Activated naive CD4-positive, alpha-beta T cell treated with anti-CD3 and anti-CD28 coated beads, Interleukin-2, amount 50 U/mL, for 24 hours (primary cell): Measurements from ENCODE around the gene STK32B.

Experiments used
- H3K27ac Mint-ChIP-seq: one replicate; pipeline ENCODE4 v1.8.0; 2021; ENCODE audit warnings: mild to moderate bottlenecking, mixed read lengths
- H3K27me3 Mint-ChIP-seq: one replicate; pipeline ENCODE4 v1.8.0; 2021; ENCODE audit warnings: mixed read lengths
- H3K36me3 Mint-ChIP-seq: one replicate; pipeline ENCODE4 v1.8.0; 2021; ENCODE audit warnings: mixed read lengths
- H3K4me1 Mint-ChIP-seq: one replicate; pipeline ENCODE4 v1.8.0; 2021; ENCODE audit warnings: mixed read lengths
- H3K4me3 Mint-ChIP-seq: one replicate; pipeline ENCODE4 v1.8.0; 2021; ENCODE audit warnings: mild to moderate bottlenecking, mixed read lengths
- H3K9me3 Mint-ChIP-seq: one replicate; pipeline ENCODE4 v1.8.0; 2021; ENCODE audit warnings: mixed read lengths

Gene STK32B

DNA sequence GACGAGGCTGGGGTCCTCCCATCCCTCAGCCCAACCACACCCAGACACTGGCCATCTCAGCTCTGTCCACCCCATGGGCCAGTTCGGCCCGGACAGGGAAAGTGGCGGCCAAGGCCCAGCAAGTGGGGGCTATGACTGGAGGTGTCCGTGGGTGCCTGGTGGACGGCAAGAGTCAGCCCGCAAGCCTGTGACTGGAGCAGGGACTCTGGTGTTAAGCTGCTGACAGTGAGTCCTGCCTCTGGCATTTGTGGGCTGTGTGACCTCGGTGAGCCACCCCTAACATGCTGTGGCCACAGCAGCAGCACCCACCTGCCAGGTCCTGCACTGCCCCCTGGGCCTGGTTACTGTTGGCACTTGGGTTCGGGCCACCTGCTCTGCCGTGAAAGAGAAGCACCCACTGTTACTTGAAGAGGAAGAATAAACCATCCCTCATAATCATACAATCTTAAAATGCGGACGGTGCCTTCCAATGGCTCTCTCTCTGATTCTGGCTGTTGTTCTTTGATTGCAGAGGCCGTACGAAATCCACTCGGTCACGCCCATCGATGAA is 405.1 kb downstream of the STK32B start:
- no peak overlapping the region for H3K4me3 Mint-ChIP-seq

DNA sequence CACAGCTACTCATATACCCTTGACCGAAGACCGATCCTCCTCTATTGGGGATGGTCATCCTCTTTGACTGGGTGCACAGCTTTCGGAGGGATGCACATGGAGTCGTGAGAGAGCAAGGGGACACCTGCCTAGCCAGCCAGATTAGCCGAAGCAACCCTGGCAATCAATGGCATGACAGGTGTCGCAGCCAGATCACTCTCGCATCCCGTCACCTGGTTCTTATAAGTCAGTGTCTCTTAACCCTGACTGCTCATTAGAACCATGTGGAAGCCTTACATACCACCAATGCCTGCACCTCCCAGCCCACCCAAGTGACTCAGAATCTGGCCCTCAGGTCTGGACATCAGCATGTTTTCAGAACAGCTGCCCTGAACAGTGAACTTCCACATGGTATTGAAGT is 407.4 kb downstream of the STK32B start:
- Mint-ChIP-seq H3K27me3 (no peaks in the 10 kb centered on the region), H3K4me3 (no peak overlapping the region), H3K36me3 (no peaks in the 10 kb centered on the region), H3K4me1 (no peaks in the 10 kb centered on the region), H3K9me3 (no peaks in the 10 kb centered on the region), H3K27ac (no peak overlapping the region)

More for the DNA sequence above, 405.1 kb downstream of the STK32B start:
- Mint-ChIP-seq H3K27ac (no peak overlapping the region), H3K27me3 (no peaks in the 10 kb centered on the region), H3K4me1 (no peaks in the 10 kb centered on the region), H3K9me3 (no peaks in the 10 kb centered on the region), H3K36me3 (no peaks in the 10 kb centered on the region)

DNA sequence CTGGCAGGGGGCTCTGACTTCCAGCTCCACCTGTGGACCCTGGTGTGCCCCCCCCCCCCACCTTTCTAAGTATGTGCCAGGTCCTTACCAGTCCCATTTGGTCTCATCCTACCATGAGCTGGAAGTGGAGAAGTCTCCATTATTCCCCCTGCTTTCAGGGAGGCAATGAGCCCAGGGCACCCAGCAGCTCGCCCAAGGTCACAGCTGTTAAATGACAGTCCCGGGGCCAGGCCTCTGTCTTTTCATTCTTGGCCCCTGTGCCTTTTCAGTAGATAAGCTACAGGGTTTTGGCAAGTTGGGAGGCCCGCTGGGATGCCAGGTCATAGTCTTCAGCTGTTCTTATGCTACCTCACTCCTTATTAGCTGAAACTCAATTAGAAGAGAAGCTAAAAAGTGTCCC is 408.0 kb downstream of the STK32B start:
- Mint-ChIP-seq H3K9me3 (no peaks in the 10 kb centered on the region), H3K4me3 (no peak overlapping the region), H3K4me1 (no peaks in the 10 kb centered on the region), H3K27me3 (no peaks in the 10 kb centered on the region), H3K27ac (no peak overlapping the region), H3K36me3 (no peaks in the 10 kb centered on the region)

DNA sequence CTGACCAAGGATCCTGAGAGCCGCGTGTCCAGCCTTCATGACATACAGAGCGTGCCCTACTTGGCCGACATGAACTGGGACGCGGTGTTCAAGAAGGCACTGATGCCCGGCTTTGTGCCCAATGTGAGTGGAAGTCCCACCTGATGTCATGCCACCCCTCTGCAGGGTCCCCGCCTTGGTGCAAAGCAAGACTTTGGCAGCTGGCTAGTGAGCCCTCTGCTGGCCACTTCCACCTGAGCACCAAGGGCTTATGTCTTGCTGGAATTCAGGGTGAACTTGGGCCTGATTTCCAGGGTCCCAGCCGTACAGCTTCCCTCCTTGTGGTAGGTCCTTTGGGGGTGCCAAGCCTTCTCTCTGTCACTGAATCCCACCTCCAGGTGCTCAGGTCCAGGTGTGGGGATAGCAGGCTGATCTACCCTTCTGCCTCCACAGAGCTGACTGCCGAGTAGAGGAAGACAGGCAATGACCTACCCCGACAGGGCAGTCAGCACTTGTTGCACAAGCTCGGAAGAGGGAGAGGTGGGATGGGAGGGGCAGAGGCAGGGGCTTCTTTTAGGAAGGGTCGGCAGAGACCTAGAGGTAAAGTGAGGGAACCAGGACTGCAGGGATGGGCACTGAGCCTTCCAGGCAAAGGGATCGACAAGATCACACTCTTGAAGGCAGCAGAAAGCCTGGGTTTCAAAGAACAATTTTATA is 409.0 kb downstream of the STK32B start:
- Mint-ChIP-seq H3K4me1 (no peaks in the 10 kb centered on the region), H3K9me3 (no peaks in the 10 kb centered on the region), H3K4me3 (no peak overlapping the region), H3K27ac (no peak overlapping the region), H3K36me3 (no peaks in the 10 kb centered on the region), H3K27me3 (no peaks in the 10 kb centered on the region)

DNA sequence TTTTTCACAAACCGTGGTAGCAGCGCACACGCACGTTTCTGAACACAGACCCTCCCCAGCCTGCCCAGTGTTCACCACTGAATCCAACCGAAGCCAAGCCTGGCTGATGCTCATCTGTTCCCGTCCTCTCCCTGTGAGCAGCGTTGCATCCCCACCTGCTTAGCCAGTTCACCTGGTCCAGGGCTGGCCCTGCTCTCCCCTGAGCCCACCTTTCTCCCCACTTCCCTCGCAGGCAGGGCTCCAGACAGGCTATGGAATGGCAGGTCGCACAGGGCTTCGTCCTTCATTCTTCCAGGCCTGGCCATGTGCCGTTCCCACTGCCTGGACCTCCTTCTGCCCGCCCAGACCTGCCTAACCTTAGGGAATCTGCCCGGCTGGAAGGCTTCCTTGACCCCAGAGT is 410.2 kb downstream of the STK32B start:
- H3K9me3 Mint-ChIP-seq: no peaks in the 10 kb centered on the region
- no peak overlapping the region for H3K4me3 Mint-ChIP-seq
- no peaks in the 10 kb centered on the region for H3K4me1 Mint-ChIP-seq
- H3K27me3 Mint-ChIP-seq: no peaks in the 10 kb centered on the region
- no peak overlapping the region for H3K27ac Mint-ChIP-seq
- no peaks in the 10 kb centered on the region for H3K36me3 Mint-ChIP-seq

DNA sequence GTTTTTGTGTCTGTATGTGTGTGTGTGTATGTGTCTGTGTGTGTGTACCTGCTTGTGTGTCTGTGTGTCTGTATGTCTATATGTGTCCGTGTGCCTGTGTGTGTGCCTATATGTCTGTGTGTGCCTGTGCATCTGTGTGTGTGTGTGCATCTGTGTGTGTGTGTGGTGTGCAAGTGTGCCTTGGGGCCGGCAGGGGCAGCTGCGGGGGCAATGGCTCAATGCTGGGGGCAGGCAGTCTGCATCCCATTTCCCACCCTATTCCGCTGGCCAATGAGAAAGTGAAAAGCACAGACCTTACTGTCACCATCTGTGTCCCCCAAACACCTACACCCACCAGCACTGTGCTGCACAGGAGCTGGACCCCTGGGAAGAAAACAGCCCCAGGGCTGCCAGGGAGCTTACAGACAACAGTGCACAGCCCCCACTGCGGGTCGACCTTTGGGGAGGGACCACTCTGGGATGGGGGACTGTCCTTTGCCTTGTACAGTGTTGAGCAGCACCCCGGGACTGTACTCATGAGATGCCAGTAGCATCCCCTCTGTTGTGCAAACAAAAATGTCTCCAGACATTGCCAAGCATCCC is 411.1 kb downstream of the STK32B start:
- H3K9me3 Mint-ChIP-seq: no peaks in the 10 kb centered on the region
- H3K4me3 Mint-ChIP-seq: no peak overlapping the region
- no peaks in the 10 kb centered on the region for H3K36me3 Mint-ChIP-seq
- no peaks in the 10 kb centered on the region for H3K27me3 Mint-ChIP-seq
- no peaks in the 10 kb centered on the region for H3K4me1 Mint-ChIP-seq
- H3K27ac Mint-ChIP-seq: no peak overlapping the region

DNA sequence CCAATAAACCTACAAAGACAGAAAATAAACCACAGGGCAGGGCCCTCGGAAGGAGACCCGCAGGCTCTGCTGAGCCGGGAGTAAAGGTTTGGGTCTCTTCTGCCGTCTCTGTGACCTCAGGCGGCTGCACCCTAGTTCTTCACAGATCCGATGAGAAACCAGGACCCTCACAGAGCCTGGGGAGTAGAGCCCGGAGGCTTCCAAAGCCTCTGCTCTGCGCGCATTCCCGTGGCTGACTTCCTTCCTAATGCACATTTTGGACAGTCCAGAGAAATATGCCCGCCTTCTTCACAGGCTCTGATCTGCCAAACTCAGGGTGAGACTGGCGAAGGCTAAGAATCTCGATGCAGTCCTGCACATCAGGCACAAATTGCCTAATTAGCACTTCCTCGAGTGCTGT is 411.6 kb downstream of the STK32B start:
- Mint-ChIP-seq H3K4me3 (no peak overlapping the region), H3K4me1 (no peaks in the 10 kb centered on the region), H3K36me3 (no peaks in the 10 kb centered on the region), H3K27me3 (no peaks in the 10 kb centered on the region), H3K27ac (no peak overlapping the region), H3K9me3 (no peaks in the 10 kb centered on the region)

DNA sequence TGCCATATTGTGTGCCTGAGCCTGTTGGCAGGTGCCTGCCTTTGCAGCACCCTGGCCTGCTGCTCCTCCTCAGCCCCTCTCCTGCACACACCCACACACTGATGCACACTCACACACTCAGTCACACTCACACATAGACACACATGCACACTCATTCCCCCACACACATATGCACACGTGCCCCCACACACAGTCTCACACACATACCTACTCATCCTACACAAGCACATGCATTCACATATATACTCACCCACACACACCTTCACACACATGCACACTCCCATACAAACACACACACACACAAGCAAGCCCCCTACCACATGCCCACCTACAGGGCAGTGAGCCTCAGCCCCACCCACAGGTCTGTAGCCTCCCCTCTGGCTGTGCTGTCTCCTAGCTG is 412.1 kb downstream of the STK32B start:
- Mint-ChIP-seq H3K27me3 (no peaks in the 10 kb centered on the region), H3K9me3 (no peaks in the 10 kb centered on the region), H3K27ac (no peak overlapping the region), H3K4me3 (no peak overlapping the region), H3K36me3 (no peaks in the 10 kb centered on the region), H3K4me1 (no peaks in the 10 kb centered on the region)

DNA sequence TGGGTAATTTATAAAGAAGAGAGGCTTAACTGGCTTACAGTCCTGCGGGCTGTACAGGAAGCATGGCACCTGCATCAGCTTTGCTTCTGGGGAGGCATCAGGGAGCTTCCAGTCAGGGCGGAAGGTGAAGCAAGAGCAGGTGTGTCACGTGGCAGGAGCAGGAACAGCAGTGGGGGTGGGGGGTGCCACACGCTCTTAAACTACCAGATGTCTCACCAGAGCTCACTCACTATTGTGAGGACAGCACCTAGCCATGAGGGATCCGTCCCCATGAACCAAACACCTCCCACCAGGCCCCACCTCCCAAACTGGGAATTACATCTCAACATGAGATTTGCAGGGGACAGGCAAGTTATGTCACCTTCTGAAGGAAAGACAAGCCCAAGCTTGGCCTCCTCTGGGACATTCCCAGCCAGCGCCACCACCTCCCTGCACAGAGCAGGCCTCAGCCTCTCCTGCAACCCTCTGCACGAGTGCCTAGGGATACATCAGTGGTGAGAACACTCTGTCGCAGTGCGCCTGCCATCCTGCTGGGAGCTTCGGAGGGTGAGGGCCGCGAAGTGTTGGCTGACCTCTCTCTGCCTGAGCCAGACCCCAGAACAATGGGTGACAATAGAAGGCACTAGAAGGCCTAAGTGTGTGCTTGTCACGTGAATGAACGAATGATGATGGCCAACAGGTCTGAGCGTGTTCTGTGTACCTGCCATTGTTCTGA is 412.8 kb downstream of the STK32B start:
- Mint-ChIP-seq H3K4me3 (no peak overlapping the region), H3K4me1 (no peaks in the 10 kb centered on the region), H3K36me3 (no peaks in the 10 kb centered on the region), H3K27me3 (no peaks in the 10 kb centered on the region), H3K27ac (no peak overlapping the region), H3K9me3 (no peaks in the 10 kb centered on the region)

DNA sequence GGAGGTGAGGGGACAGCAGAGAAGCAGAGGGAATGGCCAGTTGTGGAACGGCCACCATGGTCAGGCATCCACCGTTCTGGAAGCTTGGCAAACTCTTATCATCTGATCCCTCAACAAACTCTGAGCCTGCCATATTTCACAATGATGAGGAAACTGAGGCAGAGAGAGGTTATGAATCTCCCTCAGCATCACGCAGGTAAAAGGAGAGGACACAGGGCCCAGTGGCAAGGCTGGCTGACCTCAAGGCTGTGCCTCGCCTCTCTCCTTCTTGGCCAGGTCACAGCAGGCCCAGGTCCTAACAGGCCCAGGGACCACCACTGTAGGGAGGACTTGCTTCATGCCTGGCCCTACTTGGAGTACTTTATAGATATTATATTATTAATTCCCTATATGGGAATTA is 414.2 kb downstream of the STK32B start:
- no peak overlapping the region for H3K27ac Mint-ChIP-seq
- no peaks in the 10 kb centered on the region for H3K27me3 Mint-ChIP-seq
- H3K9me3 Mint-ChIP-seq: no peaks in the 10 kb centered on the region
- H3K4me1 Mint-ChIP-seq: no peaks in the 10 kb centered on the region
- no peak overlapping the region for H3K4me3 Mint-ChIP-seq
- no peaks in the 10 kb centered on the region for H3K36me3 Mint-ChIP-seq

DNA sequence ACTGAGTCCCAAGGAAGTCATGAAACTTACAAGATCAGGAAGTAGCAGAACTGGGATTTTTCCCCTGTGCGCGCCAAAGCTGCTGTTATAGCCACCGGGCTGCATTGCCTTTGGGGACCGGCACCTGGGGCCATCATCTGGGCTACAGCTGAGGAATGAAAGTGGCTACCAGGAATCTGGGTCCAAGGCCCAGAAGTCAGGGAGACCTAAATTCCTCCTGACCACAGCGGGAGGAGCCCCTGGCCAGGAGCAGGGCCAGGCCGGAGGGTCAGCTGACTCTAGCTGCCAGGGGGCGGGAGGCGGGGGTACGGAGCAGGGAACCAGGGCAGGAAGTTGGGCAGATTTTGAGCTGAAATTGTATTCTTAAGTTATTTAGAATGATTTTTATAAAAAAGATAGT is 414.7 kb downstream of the STK32B start:
- Mint-ChIP-seq H3K27ac (no peak overlapping the region), H3K9me3 (no peaks in the 10 kb centered on the region), H3K4me1 (no peaks in the 10 kb centered on the region), H3K4me3 (no peak overlapping the region), H3K36me3 (no peaks in the 10 kb centered on the region), H3K27me3 (no peaks in the 10 kb centered on the region)

DNA sequence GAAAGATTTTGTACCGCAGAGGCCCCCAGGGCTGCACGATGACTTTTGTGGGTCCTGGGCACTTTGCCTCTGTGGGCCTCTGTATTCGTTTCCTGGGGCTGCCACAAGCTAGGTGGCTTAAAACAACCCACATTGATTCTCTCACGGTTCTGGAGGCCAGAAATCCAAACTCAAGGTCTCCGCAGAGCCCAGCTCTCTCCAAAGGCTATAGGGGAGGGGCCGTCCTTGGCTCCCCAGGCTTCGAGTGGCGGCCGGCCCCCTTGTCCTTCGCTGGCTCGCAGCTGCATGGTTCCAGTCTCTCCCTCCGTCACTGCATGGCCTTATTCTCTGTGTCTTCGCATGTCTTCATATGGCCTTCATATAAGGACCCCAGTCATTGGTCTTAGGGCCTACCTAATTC is 415.8 kb downstream of the STK32B start:
- Mint-ChIP-seq H3K4me3 (no peak overlapping the region), H3K36me3 (no peaks in the 10 kb centered on the region), H3K27me3 (no peaks in the 10 kb centered on the region), H3K27ac (no peak overlapping the region), H3K9me3 (no peaks in the 10 kb centered on the region), H3K4me1 (no peaks in the 10 kb centered on the region)

DNA sequence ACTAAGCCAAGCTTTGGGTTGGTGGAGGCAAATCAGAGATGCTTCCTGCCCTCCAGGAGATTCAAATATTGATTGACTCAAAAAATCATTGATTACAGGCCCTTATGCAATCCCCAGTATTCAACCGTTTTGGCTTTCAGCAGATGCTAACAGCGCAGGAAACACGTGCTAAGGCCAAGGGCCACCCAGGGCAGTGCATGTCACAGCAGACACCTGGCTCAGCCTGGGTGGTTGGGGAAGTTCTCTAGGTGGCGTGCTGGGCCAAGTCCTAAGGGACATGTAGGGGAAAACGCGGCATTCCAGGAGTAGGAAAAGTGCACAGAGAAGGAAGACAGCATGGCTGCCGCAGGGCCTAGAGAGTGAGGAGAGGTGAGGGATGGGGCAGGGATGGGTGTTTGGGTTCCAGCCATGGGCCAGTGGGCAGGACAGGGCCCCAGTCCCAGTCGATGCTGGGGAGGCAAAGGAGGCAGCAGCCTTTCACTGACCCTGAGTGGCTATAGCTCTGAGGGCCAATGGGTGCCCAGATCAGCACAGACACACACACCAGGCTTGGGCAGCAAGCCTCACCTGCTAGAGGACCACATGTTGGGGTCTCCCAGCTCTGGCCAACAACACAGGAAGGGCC is 418.0 kb downstream of the STK32B start:
- Mint-ChIP-seq H3K4me1 (no peaks in the 10 kb centered on the region), H3K4me3 (no peak overlapping the region), H3K27ac (no peak overlapping the region), H3K36me3 (no peaks in the 10 kb centered on the region), H3K9me3 (no peaks in the 10 kb centered on the region), H3K27me3 (no peaks in the 10 kb centered on the region)

DNA sequence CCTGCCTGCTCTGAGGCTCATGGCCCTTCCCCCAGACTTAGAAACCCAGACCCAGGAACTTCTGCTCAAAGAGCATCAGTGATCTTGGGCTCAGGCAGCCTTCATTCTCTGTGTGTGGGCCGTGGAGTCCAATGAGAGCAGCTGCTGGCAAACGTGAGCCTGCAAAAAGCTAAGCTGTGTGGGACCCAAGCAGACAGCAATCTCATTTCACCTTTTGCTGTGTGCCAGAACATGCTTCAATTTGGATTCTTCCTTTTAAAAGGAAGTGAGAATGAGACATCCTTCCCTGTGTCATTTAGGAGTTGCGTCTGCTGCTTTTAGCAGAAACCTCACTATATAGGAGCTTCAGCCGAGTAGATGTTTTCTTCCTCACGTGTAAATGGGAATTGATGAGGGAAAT is 418.6 kb downstream of the STK32B start:
- Mint-ChIP-seq H3K4me1 (no peaks in the 10 kb centered on the region), H3K9me3 (no peaks in the 10 kb centered on the region), H3K27me3 (no peaks in the 10 kb centered on the region), H3K27ac (no peak overlapping the region), H3K36me3 (no peaks in the 10 kb centered on the region), H3K4me3 (no peak overlapping the region)

DNA sequence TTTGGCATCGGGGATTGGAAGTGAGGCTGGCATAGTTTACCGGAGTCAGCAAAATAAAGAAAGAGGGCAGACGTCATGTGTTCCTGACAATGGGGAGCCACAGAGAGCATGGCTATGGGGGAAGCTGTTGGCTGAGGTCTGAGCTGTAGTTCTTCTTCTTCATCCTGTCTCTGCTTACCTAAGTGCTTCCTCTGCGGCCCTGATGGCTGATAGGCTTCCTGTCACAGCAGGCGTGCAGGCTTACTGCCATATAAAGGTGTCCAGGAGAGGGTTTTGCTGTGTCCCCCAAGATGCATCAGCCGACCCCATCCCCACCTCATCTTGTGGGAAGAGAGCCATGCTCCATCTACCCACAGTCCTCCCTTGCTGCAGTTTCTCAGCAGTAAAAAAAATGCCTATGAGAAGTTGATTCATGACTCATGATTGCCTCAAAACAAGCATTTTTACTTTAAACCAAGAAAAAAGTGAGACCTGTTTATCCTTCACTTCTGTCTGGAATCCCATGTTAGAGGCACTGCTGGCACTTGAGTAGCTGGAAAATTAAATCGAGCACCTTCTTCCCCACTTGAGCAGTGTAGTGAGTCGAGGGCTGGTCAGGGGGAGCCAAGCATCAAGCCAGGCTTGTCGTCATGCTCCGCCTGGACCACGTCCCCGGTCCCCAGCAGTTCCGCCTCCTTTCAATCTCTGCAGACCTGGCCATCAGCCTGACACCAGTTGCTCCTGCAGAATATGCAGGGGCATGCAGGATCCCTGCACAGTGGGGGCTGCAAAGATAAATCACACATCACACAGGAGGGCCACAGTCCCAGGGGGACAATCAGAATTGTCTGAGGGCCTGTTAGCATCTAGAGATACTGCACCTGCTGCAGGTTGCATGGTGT is 419.3 kb downstream of the STK32B start:
- Mint-ChIP-seq H3K4me3 (no peak overlapping the region), H3K9me3 (no peaks in the 10 kb centered on the region), H3K27me3 (no peaks in the 10 kb centered on the region), H3K4me1 (no peaks in the 10 kb centered on the region), H3K27ac (no peak overlapping the region), H3K36me3 (no peaks in the 10 kb centered on the region)
